NCI-H2196 treated with DMSO at 0.1 percent for 48 hours (cell line): ENCODE measurements around the gene CACHD1.
"Not testable (repeated sequence)": the region's sequence is repeated elsewhere in the genome, so short reads cannot be mapped to it uniquely, and the experiment has no call there.

ENCODE experiments used
- DNase-seq: peaks from one replicate; lab custom pipeline; 2025; ENCODE audit not compliant: unreplicated experiment; lab: John Stamatoyannopoulos, UW

The CACHD1 gene

DNA sequence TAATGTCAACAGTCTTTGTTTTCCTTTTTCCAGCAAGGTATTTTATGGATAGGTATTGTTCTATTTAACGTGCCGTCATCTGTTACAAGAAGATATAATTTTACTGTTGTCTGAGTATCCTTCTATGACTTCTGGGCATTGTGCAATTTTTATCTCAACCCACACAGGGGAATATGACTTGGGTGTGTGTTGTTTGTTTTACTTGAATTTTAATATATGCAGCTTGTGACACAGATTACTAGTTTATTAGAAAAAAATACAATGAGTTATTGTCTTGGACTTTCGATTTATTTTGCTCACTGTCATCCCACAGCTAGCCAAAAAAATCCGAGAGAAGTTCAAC lies 111.9 kb downstream of the CACHD1 start:
- DNase-seq: no peak

DNA sequence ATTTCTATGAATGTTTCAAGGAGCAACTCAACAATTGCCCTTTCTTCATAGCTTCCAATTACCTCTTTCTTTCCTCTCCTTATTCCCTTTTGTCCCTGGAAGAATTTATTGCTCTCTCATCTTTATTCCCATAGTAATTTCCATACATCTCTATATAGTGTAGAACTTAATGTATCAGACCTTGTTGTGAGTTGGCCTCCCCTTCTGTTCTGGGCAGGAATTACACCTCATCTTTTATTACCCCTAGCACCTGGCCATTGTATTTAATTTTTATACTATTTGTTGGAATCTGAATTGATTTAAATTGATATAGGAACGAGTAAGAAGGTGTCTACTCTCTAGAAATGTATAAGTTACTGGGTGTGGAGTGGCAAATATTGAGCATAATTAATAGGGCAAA lies 114.5 kb downstream of the CACHD1 start:
- DNase-seq: no peak

DNA sequence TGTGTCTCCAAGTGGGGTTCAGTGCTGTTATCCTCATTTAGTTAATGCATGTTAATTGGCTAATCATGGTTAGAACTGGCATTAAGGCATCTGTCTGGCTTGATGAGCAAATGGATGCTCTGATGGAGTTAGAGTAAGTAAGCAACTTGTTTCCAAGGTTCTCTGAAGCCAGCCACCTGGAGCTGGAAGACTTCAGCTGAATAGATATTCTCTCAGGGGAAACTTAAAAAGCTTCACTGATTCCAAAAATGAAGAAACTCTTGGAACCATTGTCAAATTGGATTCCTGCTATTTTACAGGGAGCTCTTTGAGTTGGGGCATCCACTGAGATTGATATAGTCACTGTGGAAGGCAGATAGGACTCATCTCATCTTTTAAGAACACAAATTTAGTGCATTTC lies 118.9 kb downstream of the CACHD1 start:
- no peak for DNase-seq

DNA sequence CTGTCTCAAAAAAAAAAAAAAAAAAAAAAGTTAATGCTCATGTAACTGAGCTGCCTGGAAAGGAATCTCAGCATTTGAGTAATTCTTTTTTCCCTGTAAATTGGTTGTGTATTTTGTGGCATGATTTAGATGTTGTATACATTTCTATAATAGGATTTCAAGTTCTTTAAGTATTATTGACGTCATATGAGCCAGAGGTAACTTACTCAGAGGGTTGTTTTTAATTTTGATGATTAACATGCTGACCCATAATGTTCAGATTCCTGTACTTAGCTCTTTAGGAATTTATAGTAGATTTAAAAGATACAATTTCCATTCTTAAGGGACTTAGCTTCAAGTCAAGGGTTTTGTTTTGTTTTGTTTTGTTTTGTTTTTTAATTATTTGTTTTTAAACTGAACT lies 120.4 kb downstream of the CACHD1 start:
- DNase-seq: no peak

DNA sequence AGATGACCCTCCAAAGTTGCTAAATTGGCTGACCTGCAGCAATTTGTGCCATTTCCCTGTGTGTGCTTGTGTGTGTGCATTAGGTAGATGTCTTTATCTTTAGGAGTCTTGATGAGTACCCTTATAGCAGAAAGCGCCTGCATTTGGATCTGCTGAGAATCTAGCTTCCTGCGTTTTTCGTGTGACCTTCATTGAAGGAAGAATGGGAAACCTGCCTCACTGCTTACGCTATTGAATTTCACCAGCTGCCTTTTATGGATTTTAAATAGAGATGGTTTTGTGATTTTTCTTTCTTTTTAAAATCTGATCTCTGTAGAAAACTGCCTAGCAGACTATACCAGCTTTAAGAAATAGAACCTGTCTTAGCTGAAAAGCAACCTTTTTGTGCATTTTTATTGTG lies 124.5 kb downstream of the CACHD1 start:
- no peak for DNase-seq

DNA sequence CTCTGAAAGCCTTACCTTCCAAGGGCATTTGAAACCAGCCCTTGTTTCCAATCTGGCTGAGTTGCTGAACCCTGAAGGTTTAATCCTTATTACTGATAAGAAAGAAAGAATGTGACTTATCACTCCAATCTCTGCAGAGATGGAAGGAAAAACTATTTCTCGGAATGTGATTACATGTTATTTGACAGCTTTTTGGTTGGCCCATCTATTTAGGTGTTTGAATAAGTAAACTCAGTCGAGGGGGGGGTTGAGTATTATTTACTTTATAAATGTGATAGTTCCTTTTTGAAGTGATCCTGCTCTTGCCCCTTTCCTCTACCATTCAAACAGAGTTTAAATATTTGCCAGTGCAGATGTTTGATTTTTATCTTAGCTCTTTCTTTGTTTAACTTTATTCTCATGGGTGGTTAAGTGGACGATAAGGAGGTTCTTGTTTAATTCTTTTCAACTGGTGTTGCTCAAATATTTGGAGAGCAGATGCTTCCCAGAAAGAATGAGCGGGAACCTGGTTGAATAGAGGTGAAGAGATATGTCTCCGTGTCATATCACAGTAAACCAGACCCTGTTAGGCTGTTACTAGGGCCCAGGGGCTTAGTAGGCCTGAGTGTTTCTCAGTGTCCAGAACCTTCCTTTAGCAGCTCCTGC lies 126.1 kb downstream of the CACHD1 start:
- no peak for DNase-seq

DNA sequence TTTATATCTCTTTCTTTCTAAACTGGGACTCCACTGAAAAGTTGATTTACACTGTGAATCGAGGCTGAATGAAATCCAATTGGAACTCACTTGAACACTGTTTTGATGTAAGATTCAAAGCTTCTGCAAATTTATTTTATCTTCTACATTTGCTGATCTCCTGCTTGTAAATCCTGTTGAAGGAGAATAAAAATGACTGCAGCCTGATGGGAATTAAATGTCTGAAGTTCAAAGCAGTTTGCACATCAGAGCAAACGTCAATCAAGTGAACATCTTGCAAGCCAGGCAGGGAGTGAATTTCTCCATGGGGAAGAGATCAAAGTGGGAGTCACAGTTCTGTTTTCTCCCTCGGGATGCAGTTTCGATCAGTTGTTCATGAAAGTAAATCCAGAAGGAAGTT lies 127.2 kb downstream of the CACHD1 start:
- DNase-seq: no peak

DNA sequence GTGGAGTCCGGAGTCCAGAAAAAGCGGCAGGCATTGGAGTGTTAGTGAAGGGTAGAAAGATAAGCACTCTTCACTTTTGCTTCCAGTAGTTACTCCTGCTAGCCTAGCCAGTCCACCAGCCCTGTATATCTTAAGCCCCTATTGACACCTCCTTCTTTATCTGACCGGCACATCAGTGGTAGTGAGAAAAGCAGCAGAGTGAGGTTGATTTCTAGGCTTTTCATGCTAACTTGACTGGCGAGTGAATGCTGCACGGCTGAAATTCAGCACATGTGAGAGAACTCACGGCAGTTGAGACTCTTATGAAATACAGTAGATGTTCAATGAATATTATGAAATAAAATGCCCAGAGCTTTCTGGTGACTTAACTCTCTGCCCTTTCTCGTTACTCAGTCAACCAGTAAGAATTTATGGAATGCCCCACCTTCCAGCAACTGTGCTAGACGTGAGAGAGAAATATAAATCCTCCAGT lies 128.2 kb downstream of the CACHD1 start:
- DNase-seq: no peak

DNA sequence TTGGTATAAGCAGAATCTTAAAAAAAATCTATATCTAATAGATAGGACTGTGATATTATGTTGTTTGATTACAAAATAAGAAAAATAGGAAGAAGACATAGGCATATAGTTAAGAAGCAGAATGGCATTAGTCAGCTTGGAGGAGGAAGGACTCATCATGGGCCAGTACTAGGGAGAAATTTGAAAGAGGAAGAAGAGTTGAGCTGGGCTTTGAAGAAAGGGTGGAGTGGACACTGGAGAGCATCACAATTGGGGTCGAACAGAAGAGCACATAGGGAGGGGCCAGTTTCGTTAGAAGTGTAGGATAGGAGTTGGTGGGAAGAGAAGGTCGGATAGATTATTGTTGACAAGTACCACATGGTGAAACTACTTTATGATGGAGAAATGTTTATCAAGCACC lies 129.3 kb downstream of the CACHD1 start:
- DNase-seq: no peak

DNA sequence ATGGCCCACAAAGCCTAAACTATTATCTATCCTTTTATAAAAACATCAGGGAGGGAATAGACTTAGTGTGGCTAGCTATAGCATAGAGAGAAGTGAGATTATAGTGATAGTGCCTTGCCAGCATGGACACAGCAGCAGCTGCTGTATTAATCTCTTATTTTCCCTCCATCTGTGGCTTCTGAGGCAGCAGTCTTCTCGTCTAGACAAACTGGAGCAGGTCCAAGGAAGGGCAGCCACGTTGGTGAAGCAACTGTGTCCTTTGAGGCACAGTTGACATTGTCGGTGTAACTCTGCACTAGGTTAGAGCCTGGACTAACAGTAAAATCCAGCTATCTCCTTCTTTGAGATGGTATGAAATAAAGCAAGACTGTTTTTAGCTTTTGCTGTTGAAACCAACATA lies 131.3 kb downstream of the CACHD1 start:
- no peak for DNase-seq

DNA sequence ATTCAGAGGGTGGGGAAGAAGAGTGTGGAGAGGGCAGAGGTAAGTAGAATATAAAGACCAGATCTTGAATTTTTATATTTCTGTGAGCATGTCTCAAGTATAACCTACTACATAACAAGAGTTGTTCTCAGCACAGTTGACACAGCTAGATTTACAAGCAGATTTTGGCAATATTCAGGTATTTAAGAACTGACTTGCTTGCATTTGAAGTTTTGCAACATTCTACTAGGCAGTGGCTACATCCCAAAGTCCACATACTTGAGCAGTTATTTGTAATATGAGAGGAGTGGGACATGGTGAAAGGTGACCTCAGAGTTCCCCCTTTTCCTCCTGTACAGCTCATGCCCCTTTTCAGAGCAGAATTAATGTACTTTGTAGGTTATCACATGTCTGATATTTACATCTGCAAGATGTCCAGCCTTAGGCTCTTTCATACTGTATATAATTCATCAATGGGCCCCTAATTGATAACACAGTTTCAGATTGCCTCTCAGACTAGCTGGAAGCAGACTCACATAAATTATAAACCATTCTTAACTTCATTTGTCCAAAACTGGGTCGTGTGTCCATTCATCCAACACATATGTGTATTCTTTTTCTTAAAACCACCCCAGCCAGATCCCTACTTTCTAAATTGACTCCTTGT lies 138.2 kb downstream of the CACHD1 start:
- no peak for DNase-seq

DNA sequence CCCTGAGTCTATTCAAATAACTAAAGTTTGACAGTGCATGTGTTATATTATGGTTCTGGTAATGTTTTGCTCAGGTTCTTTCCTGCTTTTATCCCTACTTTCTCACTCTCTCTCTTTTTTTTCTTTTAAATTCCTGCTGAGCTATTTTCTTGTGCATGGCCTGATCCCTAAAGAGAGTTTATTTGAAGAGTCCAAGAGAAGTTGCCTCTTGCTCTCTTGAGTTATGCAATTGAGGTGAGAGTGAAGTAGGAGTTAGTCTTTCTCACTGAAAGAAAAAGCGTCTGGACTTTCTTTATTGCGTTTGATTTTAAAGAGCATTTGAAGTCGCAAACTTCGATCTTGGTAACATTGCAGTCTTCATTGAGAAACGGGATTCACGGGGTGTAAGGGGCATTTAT lies 138.7 kb downstream of the CACHD1 start:
- DNase-seq: no peak

DNA sequence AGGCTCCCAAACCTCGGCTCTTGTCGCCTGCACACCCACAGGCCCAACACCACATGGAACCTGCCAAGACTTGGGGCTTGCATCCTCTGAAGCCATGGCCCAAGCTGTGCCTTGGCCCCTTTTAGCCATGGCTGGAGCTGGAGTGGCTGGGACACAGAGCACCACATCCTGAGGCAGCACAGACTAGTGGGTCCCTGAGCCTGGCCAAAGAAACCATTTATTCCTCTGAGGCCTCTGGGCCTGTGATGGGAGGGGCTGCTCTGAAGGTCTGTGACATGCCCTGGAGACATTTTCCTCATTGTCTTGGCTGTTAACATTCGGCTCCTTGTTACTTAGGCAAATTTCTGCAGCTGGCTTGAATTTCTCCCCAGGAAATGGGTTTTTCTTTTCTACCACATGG lies 141.0 kb downstream of the CACHD1 start:
- DNase-seq: not testable (repeated sequence)

DNA sequence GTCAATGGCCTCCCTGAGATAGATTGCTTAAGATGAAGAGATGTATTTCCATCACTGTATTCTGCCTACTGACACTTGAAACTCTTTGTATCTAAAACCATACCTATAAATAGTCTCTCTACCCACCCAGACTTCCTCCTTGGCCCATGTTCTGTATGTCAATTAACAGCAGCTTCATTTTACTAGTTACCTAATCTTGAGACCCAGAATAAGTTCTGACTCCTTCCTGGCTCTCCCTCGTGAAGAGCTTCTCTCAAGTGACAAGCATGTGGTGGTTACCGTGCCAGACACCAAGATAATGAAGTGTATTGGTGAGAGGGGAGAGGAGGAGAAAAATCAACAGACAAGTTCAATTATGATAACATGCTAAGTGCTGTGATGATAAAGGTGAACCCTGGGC lies 146.1 kb downstream of the CACHD1 start:
- no peak for DNase-seq

DNA sequence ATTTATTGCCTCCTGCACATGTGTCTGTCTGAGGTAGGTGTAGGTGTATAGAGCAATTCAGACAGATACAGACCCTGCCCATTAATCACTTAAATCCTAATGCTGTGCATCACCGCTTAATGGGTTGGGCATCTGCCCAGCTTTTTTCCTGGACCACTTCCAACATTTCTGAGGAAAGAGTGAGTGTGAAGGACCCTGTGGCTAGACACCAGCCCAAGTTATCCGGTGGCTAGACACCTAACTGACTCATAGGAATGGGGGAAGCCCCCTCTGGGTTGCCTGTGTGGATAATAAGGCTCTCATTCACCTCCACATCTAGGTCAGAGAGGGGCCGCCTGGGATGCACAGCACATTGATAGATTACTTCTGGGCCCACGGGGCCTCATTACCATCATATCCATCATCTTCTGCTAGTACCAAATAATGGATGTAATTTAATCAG lies 153.8 kb downstream of the CACHD1 start:
- no peak for DNase-seq

DNA sequence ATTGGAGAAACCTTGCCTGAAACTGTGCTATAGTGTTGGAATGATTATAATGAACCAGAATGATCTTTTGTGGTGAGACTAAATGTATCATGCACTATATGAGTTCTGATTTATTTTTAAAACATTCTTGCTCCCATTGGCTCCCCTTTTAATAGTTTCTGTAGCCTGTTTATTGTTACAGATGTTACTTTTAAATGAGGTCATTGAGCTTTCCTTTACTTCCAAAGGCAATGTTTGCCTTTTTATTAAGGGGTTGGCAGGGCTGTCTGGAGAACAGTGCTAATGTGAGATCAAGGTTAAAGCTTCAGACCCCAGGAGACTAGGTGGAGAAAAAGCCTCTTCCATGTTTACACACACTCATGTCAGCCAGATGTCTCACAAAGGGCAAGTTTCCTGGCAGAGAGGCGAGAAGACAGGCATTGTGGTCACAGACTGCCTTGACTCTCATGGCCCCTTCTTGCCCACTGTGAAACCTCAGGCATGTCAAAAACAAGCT lies 154.3 kb downstream of the CACHD1 start:
- no peak for DNase-seq

DNA sequence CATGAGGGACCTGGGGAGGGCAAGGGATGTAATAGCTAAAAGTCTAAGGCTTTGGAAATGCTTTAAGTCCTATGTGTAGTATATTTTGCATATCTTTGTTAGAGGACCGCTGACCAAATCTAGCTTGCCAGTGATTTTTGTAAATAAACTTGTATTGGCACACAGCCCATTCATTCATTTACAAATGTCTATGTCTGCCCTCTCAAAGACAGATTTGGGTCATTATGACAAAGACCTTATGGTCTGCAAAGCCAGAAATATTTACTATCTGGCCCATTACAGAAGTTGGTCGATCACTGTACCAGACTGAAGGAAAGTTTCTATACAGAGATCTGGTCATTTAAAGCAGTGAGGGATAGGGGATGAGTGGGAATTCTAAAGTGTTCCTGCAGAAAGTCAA lies 154.9 kb downstream of the CACHD1 start:
- DNase-seq: no peak

DNA sequence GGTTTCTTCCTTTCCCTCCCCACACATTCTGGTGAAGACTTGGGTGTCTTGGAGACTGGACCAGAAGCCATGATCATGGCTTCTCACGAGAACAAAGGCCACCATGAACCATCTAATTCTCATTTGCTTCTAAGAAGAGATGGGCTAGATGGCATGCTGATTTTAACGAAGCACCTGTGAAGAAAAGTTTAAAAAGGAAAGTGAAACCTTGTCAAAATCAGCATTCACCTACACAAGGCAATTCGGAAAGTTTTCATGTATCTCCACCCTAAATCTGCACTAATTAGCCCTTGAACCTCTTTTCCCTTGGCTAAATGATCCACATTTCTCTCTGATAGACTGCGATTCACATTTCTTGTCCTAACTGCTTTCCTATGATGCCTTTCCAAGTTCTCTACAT lies 160.7 kb downstream of the CACHD1 start:
- no peak for DNase-seq

DNA sequence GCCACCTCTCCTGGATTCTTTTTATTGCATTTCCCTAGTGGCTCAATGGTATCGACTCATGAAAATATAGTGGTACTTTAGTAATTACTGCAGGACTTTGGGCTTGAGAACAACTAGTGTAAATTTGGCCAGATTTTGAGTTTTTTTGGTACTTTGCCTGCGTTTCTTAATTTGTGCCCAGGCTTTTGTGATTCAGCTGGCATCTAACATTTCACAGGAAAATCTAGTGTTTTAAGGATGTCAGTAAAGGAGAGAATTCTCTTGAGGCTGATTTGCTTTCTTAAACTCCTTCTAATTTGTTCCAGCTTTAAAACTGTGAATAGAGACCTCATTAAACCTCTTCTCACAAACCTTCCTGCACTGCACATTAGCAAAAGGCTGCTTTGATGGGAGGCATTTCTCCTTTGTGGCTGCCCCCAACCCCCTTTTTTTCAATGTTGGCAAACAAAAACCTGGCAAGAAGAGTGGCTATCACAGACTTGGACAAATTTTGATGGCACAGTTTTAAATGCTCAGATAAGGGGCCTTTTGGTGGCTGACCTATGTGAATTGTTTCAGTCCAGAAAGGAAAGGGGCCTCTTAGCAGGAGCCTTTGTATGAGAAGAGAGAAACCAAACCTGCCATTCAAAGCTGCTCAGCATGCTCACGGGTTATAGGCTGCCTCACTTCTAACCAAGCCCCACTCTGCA lies 161.6 kb downstream of the CACHD1 start:
- no peak for DNase-seq

DNA sequence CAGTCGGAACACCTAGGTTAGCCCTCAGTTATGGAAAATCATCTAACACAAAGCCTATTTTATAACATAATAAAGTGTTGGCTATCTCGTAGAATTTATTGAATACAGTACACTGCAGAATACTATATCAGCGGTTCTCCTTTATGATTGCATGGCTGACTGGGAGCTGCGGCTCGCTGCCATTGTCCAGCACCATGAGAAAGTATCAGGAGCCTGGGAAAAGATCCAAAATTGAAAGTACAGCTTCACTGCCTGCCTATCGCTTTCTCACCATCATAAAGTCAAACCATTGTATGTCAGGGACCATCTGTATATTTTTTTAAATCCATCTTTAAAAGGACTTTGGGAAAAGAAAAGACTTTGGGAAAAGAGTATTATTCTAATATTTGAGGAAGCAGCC lies 163.0 kb downstream of the CACHD1 start:
- no peak for DNase-seq

DNA sequence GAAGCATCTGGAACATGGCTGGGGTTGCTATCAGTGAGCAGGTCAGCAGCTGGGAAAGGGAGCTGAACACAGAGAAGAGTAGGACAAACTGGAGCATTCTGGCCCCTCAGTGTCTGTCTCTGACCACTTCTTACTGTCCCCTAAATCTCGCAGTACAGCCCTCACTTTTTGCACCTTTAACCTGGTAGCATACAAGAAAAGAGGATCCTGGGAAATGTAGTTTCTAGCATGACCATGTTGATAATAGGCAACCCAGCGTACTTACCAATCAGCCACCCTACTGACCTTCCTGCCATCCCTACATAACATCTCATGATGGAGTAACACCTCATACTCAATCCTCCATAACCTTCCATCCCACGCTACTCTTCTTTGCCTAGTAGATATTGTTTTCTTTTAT lies 175.8 kb downstream of the CACHD1 start:
- DNase-seq: no peak

DNA sequence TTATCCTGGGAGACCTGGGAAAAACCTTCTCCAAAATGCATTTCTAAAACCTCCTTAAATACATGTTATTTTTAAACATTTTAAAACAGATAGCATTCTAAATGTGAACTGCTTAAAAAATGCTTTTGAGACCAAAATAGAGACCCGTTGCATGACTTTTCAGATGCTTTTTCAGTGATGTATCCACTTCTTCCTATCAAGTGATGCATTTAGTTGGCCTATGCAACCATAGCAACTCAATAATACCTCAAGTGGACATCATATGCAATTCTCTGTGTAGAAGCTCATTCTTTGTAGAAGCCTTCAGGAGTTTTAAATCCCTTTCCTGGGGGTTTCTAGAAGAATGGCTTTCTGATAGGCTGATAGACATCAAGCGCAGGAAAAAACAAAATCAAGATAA lies 180.5 kb downstream of the CACHD1 start:
- DNase-seq: no peak
